Endothelial cell of umbilical vein (primary cell): ENCODE measurements around the gene PTOV1. TPM values are rescaled to one million over a fixed set of nuclear protein-coding genes. Genes with fewer than 3 reads are reported as not detected.

ENCODE experiments used
- BruUV-seq: library from RNA; stranded (reverse); fragments of 400-500 nt; replicated peaks from 2 replicates; lab custom pipeline; 2021; lab: Mats Ljungman, UMichigan
- CTCF ChIA-PET: fragments of 300-600, 350-600 bp; sonication (Branson Sonifier 250); formaldehyde crosslinking; loops from one replicate; lab custom pipeline; 2021; ENCODE audit warnings: antibody characterized with exemption, inconsistent platforms; lab: Charles Lee
- POLR2A ChIA-PET: fragments of 300-600, 350-600 bp; sonication (Branson Sonifier 250); formaldehyde crosslinking; loops from one replicate; lab custom pipeline; 2021; ENCODE audit warnings: antibody characterized with exemption, inconsistent platforms; lab: Charles Lee
- DNase-seq: peaks from one replicate; pipeline ENCODE4 v3.0.0-alpha.2; 2011; ENCODE audit warnings: low read depth, low spot score
- FAIRE-seq: peaks from 2 replicates; lab custom pipeline; 2011; peaks lifted over from hg19 to GRCh38; lab: Jason Lieb, UNC
- H2AFZ ChIP-seq: 2 replicates; pipeline ENCODE4 v1.6.0; 2012; ENCODE audit warnings: low read depth, low read length, control low read depth, inconsistent platforms
- H3K27ac ChIP-seq: 2 replicates; pipeline ENCODE4 v1.5.1; 2011; ENCODE audit warnings: low read depth, mild to moderate bottlenecking, control low read depth, low read length, moderate library complexity; ENCODE audit not compliant: insufficient read depth
- H3K27me3 ChIP-seq, 2 experiments: 2 replicates each; pipeline versions ENCODE4 v1.6.0 to v1.6.1; 2011; ENCODE audit warnings: low read length in 2 of 2, mixed read lengths in 1 of 2; ENCODE audit not compliant: control insufficient read depth in 2 of 2, insufficient read depth in 2 of 2
- H3K36me3 ChIP-seq, 2 experiments: 2 replicates in 1 of 2; 3 replicates in 1 of 2; pipeline ENCODE4 v1.5.1; 2011; ENCODE audit warnings: low read length in 2 of 2, mild to moderate bottlenecking in 1 of 2, moderate library complexity in 1 of 2; ENCODE audit not compliant: control insufficient read depth in 2 of 2, insufficient read depth in 2 of 2; ENCODE audit errors: extremely low read depth in 1 of 2
- H3K4me1 ChIP-seq: 3 replicates; pipeline ENCODE4 v1.5.1; 2011; ENCODE audit warnings: mild to moderate bottlenecking, low read length; ENCODE audit not compliant: control insufficient read depth, insufficient read depth; ENCODE audit errors: extremely low read depth
- H3K4me2 ChIP-seq: 2 replicates; pipeline ENCODE4 v1.6.1; 2011; ENCODE audit warnings: low read length, control low read depth, mixed read lengths; ENCODE audit not compliant: insufficient read depth
- H3K4me3 ChIP-seq, 3 experiments: fragments of 200-600 bp in 1 of 3; sonication (generic), shearing (Covaris generic) in 1 of 3; replicated peaks in 1 of 3; 2 replicates each; pipeline ENCODE4 v1.5.1; 2011 to 2016; ENCODE audit warnings: control low read depth in 3 of 3, low read length in 3 of 3, mild to moderate bottlenecking in 2 of 3, inconsistent platforms in 1 of 3, low read depth in 1 of 3, moderate library complexity in 1 of 3; ENCODE audit not compliant: insufficient read depth in 1 of 3
- H3K79me2 ChIP-seq: 2 replicates; pipeline ENCODE4 v1.6.0; 2012; ENCODE audit warnings: low read length, inconsistent platforms; ENCODE audit not compliant: control insufficient read depth, insufficient read depth
- H3K9ac ChIP-seq: replicated peaks from 2 replicates; pipeline ENCODE3; 2011; ENCODE audit warnings: low read length, control low read depth; ENCODE audit not compliant: insufficient read depth; ENCODE audit errors: extremely low read depth
- H3K9me1 ChIP-seq: replicated peaks from 3 replicates; pipeline ENCODE4 v1.6.0; 2011; ENCODE audit warnings: mild to moderate bottlenecking, low read length; ENCODE audit not compliant: control insufficient read depth, insufficient read depth; ENCODE audit errors: extremely low read depth
- H3K9me3 ChIP-seq: replicated peaks from 2 replicates; pipeline ENCODE4 v1.5.1; 2012; ENCODE audit warnings: low read length, inconsistent platforms; ENCODE audit not compliant: control insufficient read depth, insufficient read depth
- H4K20me1 ChIP-seq: replicated peaks from 2 replicates; pipeline ENCODE3; 2011; ENCODE audit warnings: mild to moderate bottlenecking, low read length; ENCODE audit not compliant: control insufficient read depth, insufficient read depth; ENCODE audit errors: extremely low read depth
- CTCF ChIP-seq, 2 donors: IDR thresholded peaks; 1 replicate in 1 of 2; 2 replicates in 1 of 2; pipeline ENCODE4 v1.5.1; 2011; ENCODE audit warnings: low read length in 2 of 2, mild to moderate bottlenecking in 2 of 2, moderate library complexity in 2 of 2, control low read depth in 1 of 2, inconsistent platforms in 1 of 2, low read depth in 1 of 2; ENCODE audit not compliant: insufficient read depth in 1 of 2; ENCODE audit errors: extremely low read depth in 1 of 2
- dilution Hi-C: fragments of 300-500 bp; cut with MboI; formaldehyde crosslinking; loops from one replicate; pipeline ENCODE4 v1.15.0; 2019; ENCODE audit warnings: low sequenced_read_pairs; ENCODE audit not compliant: extremely low pct_ligation_motif_present
- intact Hi-C: fragments of 100-400 bp; cut with micrococcal nuclease; formaldehyde crosslinking; loops from one replicate; pipeline ENCODE4 v1.10.0; 2022
- polyA plus RNA-seq, 4 experiments: library from polyadenylated mRNA; depleted of rRNA in 3 of 4; stranded (reverse) in 3 of 4; unstranded in 1 of 4; fragments of >200 nt; gene quantifications; 2 replicates each; pipeline versions ENCODE4 v1.2.1 to v1.2.3, GENCODE V29; 2011 to 2012; ENCODE audit warnings: missing spikeins in 1 of 4
- total RNA-seq: library from RNA; stranded (reverse); gene quantifications from 2 replicates; pipeline ENCODE4 v1.2.3, GENCODE V29; 2021
- TF ChIP-seq, protein P1 (sequence below): IDR thresholded peaks from 2 replicates; pipeline ENCODE4 v1.6.1; 2011; ENCODE audit not compliant: insufficient read depth, insufficient read length

The PTOV1 gene
- total and polyA plus RNA-seq, 2 donors (not counting 3 experiments of a cell fraction or from before 2014, with no cell fraction given) = 116 to 184 TPM

- intact Hi-C loops (no loop called here), dilution Hi-C loops (no loop called here)
- Histone ChIP-seq H3K4me3 (no peak overlapping the region), H3K9me1 (no peaks in the 10 kb centered on the region), H4K20me1 (no peaks in the 10 kb centered on the region), H3K36me3 (peaks cover 13 to 46% of the 10 kb centered on the region in 2 experiments), H3K4me2 (no peak overlapping the region), H3K79me2 (peaks cover 26% of the 10 kb centered on the region), H3K27ac (no peak overlapping the region), H3K9ac (no peak overlapping the region), H3K27me3 (no peaks in the 10 kb centered on the region), H2AFZ (no peak overlapping the region), H3K9me3 (no peaks in the 10 kb centered on the region), H3K4me1 (peaks cover 22% of the 10 kb centered on the region)
- FAIRE-seq (no peak), DNase-seq (no peak)
- peak; percentile 24 to 36 for TF ChIP-seq CTCF (IDR thresholded peaks at IDR 0.05; ENCODE audit: extremely low read depth in 1 of 2, insufficient read depth in 1 of 2, low read depth in 1 of 2, low read length in 2 of 2)
- TF ChIP-seq, protein P1, sequence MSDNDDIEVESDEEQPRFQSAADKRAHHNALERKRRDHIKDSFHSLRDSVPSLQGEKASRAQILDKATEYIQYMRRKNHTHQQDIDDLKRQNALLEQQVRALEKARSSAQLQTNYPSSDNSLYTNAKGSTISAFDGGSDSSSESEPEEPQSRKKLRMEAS = no peak
- ChIA-PET CTCF (no interaction called here), POLR2A (no interaction called here)
- no TSS peak for BruUV-seq
Observed at GRCh38 chr19:49862391-49863253, 11.7 kb downstream of the PTOV1 start.
